Measurements from ENCODE around the gene STIL. TPM values are rescaled to one million over a fixed set of nuclear protein-coding genes. Genes with fewer than 3 reads are reported as not detected.
A peak's percentile ranks its signal among the peaks of the same experiment; 100 is the strongest.

STIL gene
- total and polyA plus RNA-seq, 2 of the 13 experiments (the other 11 are each of a cell fraction or from before 2014, with no cell fraction given) = 13.7 to 18.6 TPM

DNA sequence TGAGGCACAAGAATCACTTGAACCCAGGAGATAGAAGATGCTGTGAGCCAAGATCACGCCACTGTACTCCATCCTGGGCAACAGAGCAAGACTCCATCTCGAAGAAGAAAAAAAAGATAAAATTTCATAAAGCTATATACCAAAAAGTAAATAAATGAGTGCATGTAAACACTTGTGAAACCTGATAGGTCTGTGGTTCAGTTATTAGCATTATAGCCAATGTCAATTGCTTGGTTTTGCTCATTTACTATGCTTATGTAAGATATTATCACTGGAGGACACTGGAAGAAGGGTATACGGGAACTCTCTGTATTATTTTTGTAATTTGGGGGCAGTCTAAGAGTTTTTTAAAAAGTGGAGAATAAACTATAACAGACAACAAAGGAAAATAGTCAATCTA is 64.2 kb downstream of the STIL start (continued):
- no peak for TF ChIP-seq ZSCAN31 (CRISPR knock-in tag; IDR thresholded peaks at IDR 0.05; ENCODE audit: low read depth)
- TF ChIP-seq SMAD3 (CRISPR knock-in tag; IDR thresholded peaks at IDR 0.05) = no peak
- no peak for TF ChIP-seq GLI4 (CRISPR knock-in tag; IDR thresholded peaks at IDR 0.05; ENCODE audit: borderline replicate concordance)
- no peak for TF ChIP-seq ASH2L (IDR thresholded peaks at IDR 0.05; ENCODE audit: insufficient read length, low read depth, low read length)
- TF ChIP-seq, protein P1, sequence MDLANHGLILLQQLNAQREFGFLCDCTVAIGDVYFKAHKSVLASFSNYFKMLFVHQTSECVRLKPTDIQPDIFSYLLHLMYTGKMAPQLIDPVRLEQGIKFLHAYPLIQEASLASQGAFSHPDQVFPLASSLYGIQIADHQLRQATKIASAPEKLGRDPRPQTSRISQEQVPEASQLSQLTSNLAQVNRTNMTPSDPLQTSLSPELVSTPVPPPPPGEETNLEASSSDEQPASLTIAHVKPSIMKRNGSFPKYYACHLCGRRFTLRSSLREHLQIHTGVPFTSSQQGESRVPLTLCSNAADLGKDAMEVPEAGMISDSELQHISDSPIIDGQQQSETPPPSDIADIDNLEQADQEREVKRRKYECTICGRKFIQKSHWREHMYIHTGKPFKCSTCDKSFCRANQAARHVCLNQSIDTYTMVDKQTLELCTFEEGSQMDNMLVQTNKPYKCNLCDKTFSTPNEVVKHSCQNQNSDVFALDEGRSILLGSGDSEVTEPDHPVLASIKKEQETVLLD (CRISPR knock-in tag; IDR thresholded peaks at IDR 0.05; ENCODE audit: low read depth) = no peak
- TF ChIP-seq KLF12 (CRISPR knock-in tag; IDR thresholded peaks at IDR 0.05; ENCODE audit: borderline replicate concordance) = no peak

DNA sequence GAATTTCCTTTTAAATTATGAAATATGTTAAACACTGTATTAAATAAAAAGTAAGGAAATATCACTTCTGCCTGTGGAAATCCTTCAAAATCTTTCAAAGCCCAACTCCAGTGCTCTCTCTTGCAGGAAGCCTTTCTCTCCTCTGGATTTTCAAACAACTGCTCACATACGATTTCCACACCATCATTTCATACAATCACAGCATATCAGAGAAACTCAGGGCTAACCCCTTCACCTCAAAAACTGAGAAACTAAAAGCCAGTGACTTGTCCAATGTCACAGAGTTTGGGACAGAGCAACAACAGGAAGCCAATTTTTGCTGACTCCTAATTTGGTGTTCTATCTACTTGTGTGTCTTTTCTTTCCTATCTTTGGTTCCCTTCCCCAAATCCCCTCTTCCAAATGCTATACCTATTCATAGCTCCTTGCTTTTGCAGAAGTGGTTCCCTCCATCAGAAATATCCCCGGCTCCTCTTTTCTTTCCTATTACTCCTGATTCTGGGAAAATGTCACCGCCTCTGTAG is 69.5 kb downstream of the STIL start:
- in situ Hi-C loops (cut with HindIII; ENCODE audit: extremely low pct_ligation_motif_present, low pct_unique_long_range_greater_than_20kb) (no loop called here), intact Hi-C loops (cut with micrococcal nuclease; ENCODE audit: unreplicated experiment) (no loop called here)
- Histone ChIP-seq H3K79me2 (ENCODE audit: insufficient read depth, low read length) (no peaks in the 10 kb centered on the region), H3K4me3 (replicated peaks in 1 of 3; ENCODE audit: insufficient read depth in 1 of 3, low read depth in 2 of 3, low read length in 3 of 3) (no peak overlapping the region), H3K9ac (ENCODE audit: insufficient read depth, low read depth, low read length) (no peak overlapping the region), H3K9me3 (ENCODE audit: low read length) (no peaks in the 10 kb centered on the region), H3K4me2 (ENCODE audit: low read depth, low read length) (no peak overlapping the region), H2AFZ (ENCODE audit: low read length) (no peak overlapping the region), H3K27me3 (ENCODE audit: control insufficient read depth in 1 of 2, insufficient read depth in 2 of 2, low read length in 2 of 2) (peaks cover 0 to 25% of the 10 kb centered on the region in 2 experiments; a peak in 3 of 5 replicates), H3K27ac (ENCODE audit: extremely low read length, insufficient read depth, low read length) (no peak overlapping the region), H3K36me3 (replicated peaks in 1 of 2; ENCODE audit: control insufficient read depth in 1 of 2, insufficient read depth in 2 of 2, low read length in 2 of 2) (no peaks in the 10 kb centered on the region; a peak in 1 of 5 replicates), H4K20me1 (ENCODE audit: insufficient read depth, low read length) (no peaks in the 10 kb centered on the region), H3K4me1 (ENCODE audit: insufficient read depth, low read length) (peaks cover 15% of the 10 kb centered on the region)
- FAIRE-seq = no peak
- ChIA-PET POLR2A (no interaction called here), CTCF (ENCODE audit: low intra/inter-chr PET ratio, low total read pairs) (no interaction called here)
- ATAC-seq = no peak
- WGBS (ENCODE audit: low lambda C conversion rate) = 34% methylated on average over 3 of the region's 3 CpGs
- BruUV-seq (replicated peaks) = no TSS peak
- peak; percentile 46 to 60; a peak in 2 of 4 replicates for TF ChIP-seq MAFK (conservative IDR thresholded peaks at IDR 0.05 in 1 of 2, IDR thresholded peaks at IDR 0.05 in 1 of 2; ENCODE audit: low read length in 2 of 2)
- TF ChIP-seq HOXA9 (CRISPR knock-in tag; IDR thresholded peaks at IDR 0.05; ENCODE audit: borderline replicate concordance) = no peak
- TF ChIP-seq HMG20A (CRISPR knock-in tag; IDR thresholded peaks at IDR 0.05; ENCODE audit: borderline replicate concordance) = no peak
- no peak for TF ChIP-seq RAD51 (IDR thresholded peaks at IDR 0.05; ENCODE audit: borderline replicate concordance)
- peak; percentile 47 for TF ChIP-seq MAFF (IDR thresholded peaks at IDR 0.05; ENCODE audit: low read depth, low read length)
- no peak for DNase-seq (ENCODE audit: low spot score)

Measured in HepG2 (cell line).